HUES6 (cell line): ENCODE measurements around the gene TINAG.

Experiments used
- H3K27ac ChIP-seq: 2 replicates; pipeline ENCODE4 v1.7.0; 2013; ENCODE audit warnings: low read depth, mild to moderate bottlenecking, low read length, inconsistent platforms
- H3K27me3 ChIP-seq: 2 replicates; pipeline ENCODE4 v1.6.1; 2013; ENCODE audit warnings: low read length; ENCODE audit not compliant: control insufficient read depth, insufficient read depth
- H3K36me3 ChIP-seq: 2 replicates; pipeline ENCODE4 v1.6.1; 2013; ENCODE audit warnings: low read length; ENCODE audit not compliant: control insufficient read depth, insufficient read depth
- H3K4me1 ChIP-seq: 2 replicates; pipeline ENCODE4 v1.6.1; 2013; ENCODE audit warnings: low read length; ENCODE audit not compliant: control insufficient read depth, insufficient read depth
- H3K4me3 ChIP-seq: 2 replicates; pipeline ENCODE4 v1.5.1; 2013; ENCODE audit warnings: low read depth, low read length
- H3K9ac ChIP-seq: one replicate; pipeline ENCODE4 v1.6.1; 2013; ENCODE audit warnings: mild to moderate bottlenecking, low read length
- H3K9me3 ChIP-seq: 2 replicates; pipeline ENCODE4 v1.6.1; 2013; ENCODE audit warnings: low read depth, low read length; ENCODE audit not compliant: control insufficient read depth, insufficient read depth

The TINAG gene

GRCh38 chr6:54284161-54284860 lies 23.9 kb upstream of the TINAG start:
- Histone ChIP-seq H3K27me3 (no peaks in the 10 kb centered on the region), H3K27ac (no peak overlapping the region), H3K9me3 (no peaks in the 10 kb centered on the region), H3K9ac (no peak overlapping the region), H3K4me3 (no peak overlapping the region), H3K36me3 (no peaks in the 10 kb centered on the region), H3K4me1 (no peaks in the 10 kb centered on the region)

DNA sequence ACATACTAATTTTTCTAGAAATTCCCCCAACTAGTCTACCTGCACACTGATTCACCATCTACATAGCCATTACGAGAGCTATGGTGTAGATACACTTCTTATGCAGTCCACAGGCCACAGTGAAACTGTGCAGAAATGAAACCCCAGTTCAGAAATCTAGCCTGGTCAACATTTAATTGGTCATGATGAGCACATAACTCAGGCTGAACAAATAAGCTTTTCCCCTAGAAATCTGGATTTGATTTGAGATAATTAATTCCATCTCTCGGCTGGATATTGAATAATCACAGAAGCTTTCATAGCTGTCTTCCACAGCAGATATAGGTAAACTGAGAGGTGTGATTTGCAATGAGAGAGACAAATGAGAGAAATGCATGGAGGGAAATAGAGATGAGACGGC lies 22.6 kb upstream of the TINAG start:
- Histone ChIP-seq H3K4me1 (no peaks in the 10 kb centered on the region), H3K27ac (no peak overlapping the region), H3K9ac (no peak overlapping the region), H3K9me3 (no peaks in the 10 kb centered on the region), H3K36me3 (no peaks in the 10 kb centered on the region), H3K27me3 (no peaks in the 10 kb centered on the region), H3K4me3 (no peak overlapping the region)

DNA sequence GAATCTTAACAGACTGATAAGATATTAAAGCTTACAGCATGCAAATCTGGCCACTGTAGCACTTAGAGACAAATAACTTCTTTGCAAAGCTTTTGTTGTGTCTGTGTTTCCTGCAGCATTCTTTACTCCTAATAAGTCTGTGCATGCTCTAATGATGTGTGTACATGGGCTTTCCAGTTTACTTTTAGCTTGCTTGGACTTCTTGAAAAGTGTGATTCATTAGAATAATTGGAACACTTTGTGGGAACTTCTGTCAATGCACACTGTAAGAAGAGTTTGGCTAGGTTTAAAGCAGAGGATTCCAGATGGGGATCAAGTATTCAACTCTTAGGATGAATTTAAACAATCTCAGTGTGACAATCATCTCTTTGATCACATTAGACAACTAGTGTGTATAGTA lies 22.1 kb upstream of the TINAG start:
- H3K27me3 ChIP-seq, result no peaks in the 10 kb centered on the region
- no peak overlapping the region for H3K4me3 ChIP-seq
- H3K9me3 ChIP-seq, result no peaks in the 10 kb centered on the region
- H3K27ac ChIP-seq, result no peak overlapping the region
- peaks cover 3% of the 10 kb centered on the region for H3K4me1 ChIP-seq
- H3K9ac ChIP-seq, result no peak overlapping the region
- no peaks in the 10 kb centered on the region for H3K36me3 ChIP-seq

DNA sequence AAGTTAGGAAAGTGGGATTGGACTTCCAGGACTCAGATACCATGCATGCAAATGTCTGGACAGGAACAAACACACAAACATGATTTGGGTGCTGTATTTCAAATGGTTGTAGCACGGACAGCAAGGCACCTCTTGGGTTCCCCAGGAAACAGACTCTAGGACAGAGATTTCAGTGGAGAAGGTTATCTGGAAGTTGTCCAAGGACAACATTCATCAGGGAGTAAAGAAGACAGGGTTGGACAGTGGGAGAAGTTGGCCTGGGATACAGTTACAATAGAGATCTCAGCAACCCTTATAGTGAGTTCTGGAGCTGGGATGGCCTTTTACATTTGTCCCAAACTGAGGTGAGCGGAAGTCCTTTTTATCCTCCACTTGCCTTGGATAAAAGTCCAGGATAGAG lies 19.8 kb upstream of the TINAG start:
- peaks cover 15% of the 10 kb centered on the region for H3K4me1 ChIP-seq
- no peak overlapping the region for H3K27ac ChIP-seq
- H3K9ac ChIP-seq, result no peak overlapping the region
- no peak overlapping the region for H3K4me3 ChIP-seq
- H3K27me3 ChIP-seq, result no peaks in the 10 kb centered on the region
- no peaks in the 10 kb centered on the region for H3K36me3 ChIP-seq
- H3K9me3 ChIP-seq, result no peaks in the 10 kb centered on the region

DNA sequence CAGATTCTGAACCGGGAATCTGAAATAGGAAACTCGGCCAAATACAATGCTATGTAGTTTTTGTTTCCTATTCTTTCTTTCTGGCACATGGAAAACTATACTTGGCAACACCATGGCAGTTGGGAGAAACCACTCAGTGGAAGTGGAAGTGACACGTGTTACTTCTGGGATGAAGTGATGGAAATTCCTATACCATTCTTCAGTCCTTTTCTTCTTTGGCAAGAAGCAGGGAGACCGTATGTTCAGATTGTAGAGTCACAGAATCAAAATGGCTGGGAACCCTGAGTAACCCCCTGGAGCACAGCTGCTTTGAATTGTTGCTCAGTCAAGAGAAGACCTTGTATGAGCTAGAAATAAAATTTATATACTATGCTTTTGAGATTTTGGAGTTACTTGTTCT lies 18.8 kb upstream of the TINAG start:
- Histone ChIP-seq H3K27ac (no peak overlapping the region), H3K4me1 (peaks cover 15% of the 10 kb centered on the region), H3K4me3 (no peak overlapping the region), H3K9ac (no peak overlapping the region), H3K9me3 (no peaks in the 10 kb centered on the region), H3K27me3 (no peaks in the 10 kb centered on the region), H3K36me3 (no peaks in the 10 kb centered on the region)

DNA sequence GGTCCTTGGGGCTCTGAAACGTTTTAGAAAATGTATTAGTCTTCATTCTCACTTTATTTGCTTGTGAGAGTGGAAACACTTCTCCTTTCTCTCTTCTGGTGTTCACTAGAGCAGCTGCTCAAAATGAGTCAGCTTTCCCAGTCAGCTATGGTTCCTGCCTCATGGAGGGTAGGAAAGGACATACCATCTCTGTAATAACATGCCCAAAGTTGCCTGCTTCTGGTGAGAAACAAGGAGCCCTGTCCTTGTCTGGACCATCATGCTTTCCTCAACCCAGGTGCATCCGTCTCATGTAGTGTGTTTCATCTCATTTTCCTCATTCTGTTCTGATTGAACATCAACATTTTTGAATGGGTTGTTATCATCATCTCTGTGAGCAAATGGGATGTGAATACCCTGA lies 17.1 kb upstream of the TINAG start:
- H3K27ac ChIP-seq, result 0 out of 2 replicates have a peak overlapping the region, but pooled peaks have one; percentile 0
- no peak overlapping the region for H3K9ac ChIP-seq
- no peaks in the 10 kb centered on the region; the same call in 1 of the 2 replicates for H3K9me3 ChIP-seq
- H3K27me3 ChIP-seq, result no peaks in the 10 kb centered on the region
- peaks cover 15% of the 10 kb centered on the region for H3K4me1 ChIP-seq
- H3K4me3 ChIP-seq, result no peak overlapping the region
- no peaks in the 10 kb centered on the region for H3K36me3 ChIP-seq

GRCh38 chr6:54291738-54292137 lies 16.5 kb upstream of the TINAG start:
- Histone ChIP-seq H3K27me3 (no peaks in the 10 kb centered on the region), H3K4me1 (peaks cover 15% of the 10 kb centered on the region), H3K27ac (0 out of 2 replicates have a peak overlapping the region, but pooled peaks have one; percentile 0), H3K36me3 (no peaks in the 10 kb centered on the region), H3K9ac (no peak overlapping the region), H3K9me3 (no peaks in the 10 kb centered on the region; the same call in 1 of the 2 replicates), H3K4me3 (no peak overlapping the region)

DNA sequence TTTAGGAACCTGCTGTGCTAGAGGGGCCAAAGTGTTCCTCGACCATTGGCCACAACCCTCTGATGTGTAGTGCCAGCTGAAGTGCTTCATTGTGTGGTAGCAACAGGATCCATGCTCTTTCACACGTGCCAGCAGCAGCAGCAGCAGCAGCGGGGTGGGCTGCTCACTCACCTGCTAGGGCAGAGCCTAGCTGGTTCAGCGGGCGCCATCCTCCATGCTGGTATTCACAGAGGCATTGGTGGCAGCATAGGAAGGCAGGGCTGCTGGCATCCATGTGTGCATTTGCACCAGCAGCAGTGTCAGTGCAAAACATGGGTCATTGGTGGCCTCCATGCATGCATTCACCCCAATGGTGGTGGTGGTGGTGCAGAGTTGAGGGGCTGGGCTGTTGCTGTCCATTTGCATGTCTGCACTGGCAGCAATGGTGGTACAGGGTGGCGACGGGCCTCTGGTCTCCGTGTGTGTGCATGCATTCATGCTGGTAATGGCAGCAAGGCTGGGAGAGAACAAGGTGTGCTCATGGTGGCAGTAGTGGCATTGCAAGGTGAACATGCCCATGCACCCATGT lies 13.2 kb upstream of the TINAG start:
- H3K9ac ChIP-seq, result no peak overlapping the region
- H3K27ac ChIP-seq, result no peak overlapping the region
- no peaks in the 10 kb centered on the region for H3K27me3 ChIP-seq
- H3K36me3 ChIP-seq, result no peaks in the 10 kb centered on the region
- no peak overlapping the region for H3K4me3 ChIP-seq
- H3K4me1 ChIP-seq, result peaks cover 15% of the 10 kb centered on the region
- no peaks in the 10 kb centered on the region; the same call in 1 of the 2 replicates for H3K9me3 ChIP-seq

DNA sequence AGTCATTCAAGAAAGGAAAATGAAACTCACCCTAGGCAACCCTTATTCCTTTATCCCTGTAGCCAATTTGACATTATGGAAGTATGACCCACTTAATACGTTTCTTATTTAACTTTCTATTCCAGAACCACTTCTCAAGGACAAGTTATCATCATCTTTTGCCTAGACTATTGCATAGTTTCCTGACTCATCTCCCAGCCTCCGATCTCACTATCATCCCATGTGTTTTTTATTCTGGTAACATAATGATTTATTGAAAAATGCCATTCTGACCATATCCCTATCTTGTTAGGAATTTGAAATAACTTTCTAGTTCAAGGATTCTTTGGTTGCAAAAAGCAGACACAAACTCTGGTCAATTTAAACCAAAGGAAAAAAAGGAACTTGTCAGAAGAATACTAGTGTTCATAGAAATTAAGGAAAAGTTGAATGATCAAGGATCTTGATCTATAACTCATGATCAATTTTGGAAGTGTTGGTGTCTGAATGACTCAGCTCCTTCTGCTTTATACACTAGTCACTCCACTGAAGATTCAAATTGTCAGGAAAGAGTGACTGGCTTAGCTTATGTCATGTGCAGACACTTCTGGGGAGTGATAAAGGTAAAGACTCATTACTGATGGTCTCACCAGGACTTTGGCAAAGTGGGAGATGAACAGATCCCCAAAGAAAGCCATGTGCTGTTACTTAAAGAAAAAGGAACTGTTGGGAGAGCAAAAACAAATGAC lies 8.5 kb upstream of the TINAG start:
- Histone ChIP-seq H3K9me3 (no peaks in the 10 kb centered on the region; the same call in 1 of the 2 replicates), H3K4me3 (no peak overlapping the region), H3K27me3 (no peaks in the 10 kb centered on the region), H3K4me1 (no peaks in the 10 kb centered on the region), H3K27ac (no peak overlapping the region), H3K36me3 (no peaks in the 10 kb centered on the region), H3K9ac (no peak overlapping the region)

GRCh38 chr6:54301770-54302169 lies 6.5 kb upstream of the TINAG start:
- no peak overlapping the region for H3K4me3 ChIP-seq

GRCh38 chr6:54307439-54307910 lies 766 bp upstream of the TINAG start:
- no peak overlapping the region for H3K27ac ChIP-seq
- H3K9ac ChIP-seq, result no peak overlapping the region
- H3K27me3 ChIP-seq, result no peaks in the 10 kb centered on the region
- H3K36me3 ChIP-seq, result no peaks in the 10 kb centered on the region
- H3K4me3 ChIP-seq, result no peak overlapping the region
- no peaks in the 10 kb centered on the region for H3K4me1 ChIP-seq
- H3K9me3 ChIP-seq, result no peaks in the 10 kb centered on the region

More at GRCh38 chr6:54301770-54302169, 6.5 kb upstream of the TINAG start:
- H3K9ac ChIP-seq, result no peak overlapping the region
- H3K36me3 ChIP-seq, result no peaks in the 10 kb centered on the region
- no peaks in the 10 kb centered on the region for H3K9me3 ChIP-seq
- H3K27me3 ChIP-seq, result no peaks in the 10 kb centered on the region
- H3K4me1 ChIP-seq, result no peaks in the 10 kb centered on the region
- H3K27ac ChIP-seq, result no peak overlapping the region
